Nephron progenitor cell (in vitro differentiated cells): ENCODE measurements around the gene KCNJ2.
A peak's percentile ranks its signal among the peaks of the same experiment; 100 is the strongest.

Source experiments
- DNase-seq: peaks from one replicate; pipeline ENCODE4 v3.0.0; 2021
- H3K27ac Mint-ChIP-seq: 2 replicates; pipeline ENCODE4 v1.8.0; 2021; ENCODE audit warnings: mild to moderate bottlenecking, moderate library complexity, mixed read lengths
- H3K27me3 Mint-ChIP-seq: 2 replicates; pipeline ENCODE4 v1.8.0; 2021; ENCODE audit warnings: mild to moderate bottlenecking, low read depth, mixed read lengths; ENCODE audit not compliant: poor library complexity
- H3K36me3 Mint-ChIP-seq: 2 replicates; pipeline ENCODE4 v1.8.0; 2021; ENCODE audit warnings: low read depth, mixed read lengths
- H3K4me1 Mint-ChIP-seq: 2 replicates; pipeline ENCODE4 v1.8.0; 2021; ENCODE audit warnings: mixed read lengths
- H3K4me3 Mint-ChIP-seq: 2 replicates; pipeline ENCODE4 v1.8.0; 2021; ENCODE audit warnings: mild to moderate bottlenecking, moderate library complexity, mixed read lengths
- H3K9me3 Mint-ChIP-seq: 2 replicates; pipeline ENCODE4 v1.8.0; 2021; ENCODE audit warnings: mild to moderate bottlenecking, moderate library complexity, mixed read lengths
- CTCF ChIP-seq: fragments of 200-600 bp; sonication (generic); IDR thresholded peaks from 2 replicates; pipeline ENCODE4 v1.5.0; 2021; ENCODE audit warnings: antibody characterized with exemption

KCNJ2 gene

GRCh38 chr17:70168977-70169708 lies at the start of gene KCNJ2:
Gene KCNJ2 (plus strand): TSS chr17:70169532. CDS start chr17:70175040, 5,508 bp downstream.
- Mint-ChIP-seq H3K36me3 (no peaks in the 10 kb centered on the region), H3K27ac (no peak within 1 kb of the TSS), H3K4me3 (peak within 1 kb of the TSS; percentile 90), H3K9me3 (peaks cover 5% of the 10 kb centered on the region), H3K4me1 (peaks cover 39% of the 10 kb centered on the region), H3K27me3 (peaks cover 56% of the 10 kb centered on the region)
- peak; percentile 91 for DNase-seq
- TF ChIP-seq CTCF: no peak

- peaks cover 6% of the 10 kb centered on the region for H3K27me3 Mint-ChIP-seq
- no peak for TF ChIP-seq CTCF
- H3K27ac Mint-ChIP-seq: no peak overlapping the region
- H3K36me3 Mint-ChIP-seq: no peaks in the 10 kb centered on the region
- no peak overlapping the region for H3K4me3 Mint-ChIP-seq
- H3K9me3 Mint-ChIP-seq: no peaks in the 10 kb centered on the region
- no peak for DNase-seq
- peaks cover 9% of the 10 kb centered on the region for H3K4me1 Mint-ChIP-seq
Measured at GRCh38 chr17:70119545-70119944, 49.8 kb upstream of the KCNJ2 start.

GRCh38 chr17:70119983-70120382 lies 49.3 kb upstream of the KCNJ2 start:
- H3K27ac Mint-ChIP-seq: no peak overlapping the region
- H3K9me3 Mint-ChIP-seq: no peaks in the 10 kb centered on the region
- H3K36me3 Mint-ChIP-seq: no peaks in the 10 kb centered on the region
- peaks cover 13% of the 10 kb centered on the region for H3K4me1 Mint-ChIP-seq
- peaks cover 6% of the 10 kb centered on the region for H3K27me3 Mint-ChIP-seq
- DNase-seq: no peak
- H3K4me3 Mint-ChIP-seq: no peak overlapping the region
- TF ChIP-seq CTCF: no peak

GRCh38 chr17:70120425-70120824 lies 48.9 kb upstream of the KCNJ2 start:
- Mint-ChIP-seq H3K27ac (no peak overlapping the region), H3K9me3 (no peaks in the 10 kb centered on the region), H3K4me1 (peaks cover 12% of the 10 kb centered on the region), H3K36me3 (no peaks in the 10 kb centered on the region), H3K27me3 (peaks cover 6% of the 10 kb centered on the region), H3K4me3 (no peak overlapping the region)
- DNase-seq: no peak
- no peak for TF ChIP-seq CTCF

GRCh38 chr17:70121126-70121525 lies 48.2 kb upstream of the KCNJ2 start:
- Mint-ChIP-seq H3K27me3 (peaks cover 8% of the 10 kb centered on the region), H3K9me3 (no peaks in the 10 kb centered on the region), H3K4me3 (no peak overlapping the region), H3K36me3 (no peaks in the 10 kb centered on the region), H3K4me1 (peaks cover 8% of the 10 kb centered on the region), H3K27ac (no peak overlapping the region)
- TF ChIP-seq CTCF: no peak
- DNase-seq: no peak

- no peak overlapping the region for H3K4me3 Mint-ChIP-seq
- no peak overlapping the region for H3K27ac Mint-ChIP-seq
- peaks cover 8% of the 10 kb centered on the region for H3K4me1 Mint-ChIP-seq
- TF ChIP-seq CTCF: no peak
- H3K9me3 Mint-ChIP-seq: peaks cover 7% of the 10 kb centered on the region
- peaks cover 8% of the 10 kb centered on the region for H3K27me3 Mint-ChIP-seq
- DNase-seq: no peak
- H3K36me3 Mint-ChIP-seq: no peaks in the 10 kb centered on the region
Measured at GRCh38 chr17:70123193-70123592, 46.1 kb upstream of the KCNJ2 start.
